Measurements from ENCODE around the gene PLEKHH1. TPM values are rescaled to one million over a fixed set of nuclear protein-coding genes. Genes with fewer than 3 reads are reported as not detected.

Gene PLEKHH1
- total RNA-seq, 1 experiment from 2014 or later: 6.7 TPM

GRCh38 chr14:67505254-67505653, 27.8 kb upstream of the PLEKHH1 start:
- intact Hi-C loops (cut with micrococcal nuclease; ENCODE audit: unreplicated experiment): no loop called here

DNA sequence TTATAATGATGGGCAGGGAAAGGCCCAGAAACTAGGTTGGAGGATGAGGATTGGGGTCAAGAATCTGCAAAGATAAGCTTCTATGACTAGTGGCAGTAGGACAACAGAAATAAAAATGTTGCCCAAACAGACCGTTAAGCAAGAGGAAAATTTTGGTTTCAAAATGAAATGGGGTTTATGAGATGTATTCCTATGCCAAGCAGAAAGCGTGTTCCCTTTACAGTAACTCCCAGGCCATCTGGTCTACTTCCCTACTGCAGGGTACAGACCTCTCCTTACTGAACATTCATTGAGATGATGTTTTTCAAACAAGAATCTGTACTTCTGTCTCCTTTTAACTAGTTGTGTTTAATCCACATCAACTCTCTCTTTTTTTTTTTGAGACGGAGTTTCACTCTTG, 24.1 kb upstream of the PLEKHH1 start:
- in situ Hi-C loops (cut with HindIII; ENCODE audit: low pct_unique_long_range_greater_than_20kb, low sequenced_read_pairs): no loop called here
- Histone ChIP-seq H3K4me1 (ENCODE audit: control insufficient read depth, insufficient read depth, low read length) (peaks cover 10% of the 10 kb centered on the region; the same call in 1 of the 2 replicates), H3K27me3 (ENCODE audit: control insufficient read depth, insufficient read depth, low read length) (no peaks in the 10 kb centered on the region), H3K9me3 (ENCODE audit: control insufficient read depth, insufficient read depth, low read depth, low read length) (no peaks in the 10 kb centered on the region), H3K27ac (ENCODE audit: low read length) (no peak overlapping the region), H3K4me3 (ENCODE audit: low read depth in 2 of 2, low read length in 2 of 2) (no peak overlapping the region), H3K36me3 (ENCODE audit: control insufficient read depth, insufficient read depth, low read length) (no peaks in the 10 kb centered on the region)
- CTCF ChIA-PET: no interaction called here
- DNase-seq (ENCODE audit: low read depth, low spot score): no peak
- intact Hi-C loops (cut with micrococcal nuclease; ENCODE audit: unreplicated experiment): no loop called here
- POLR2A ChIA-PET: no interaction called here
- ATAC-seq: no peak
- TF ChIP-seq TCF7L2 (IDR thresholded peaks at IDR 0.05; ENCODE audit: low read depth, low read length) (no peak), POLR2AphosphoS5 (IDR thresholded peaks at IDR 0.05; ENCODE audit: low read depth, low read length) (no peak), SIN3A (IDR thresholded peaks at IDR 0.05; ENCODE audit: borderline replicate concordance, insufficient read depth, low read depth, low read length) (no peak)
- TF ChIP-seq, protein P1, sequence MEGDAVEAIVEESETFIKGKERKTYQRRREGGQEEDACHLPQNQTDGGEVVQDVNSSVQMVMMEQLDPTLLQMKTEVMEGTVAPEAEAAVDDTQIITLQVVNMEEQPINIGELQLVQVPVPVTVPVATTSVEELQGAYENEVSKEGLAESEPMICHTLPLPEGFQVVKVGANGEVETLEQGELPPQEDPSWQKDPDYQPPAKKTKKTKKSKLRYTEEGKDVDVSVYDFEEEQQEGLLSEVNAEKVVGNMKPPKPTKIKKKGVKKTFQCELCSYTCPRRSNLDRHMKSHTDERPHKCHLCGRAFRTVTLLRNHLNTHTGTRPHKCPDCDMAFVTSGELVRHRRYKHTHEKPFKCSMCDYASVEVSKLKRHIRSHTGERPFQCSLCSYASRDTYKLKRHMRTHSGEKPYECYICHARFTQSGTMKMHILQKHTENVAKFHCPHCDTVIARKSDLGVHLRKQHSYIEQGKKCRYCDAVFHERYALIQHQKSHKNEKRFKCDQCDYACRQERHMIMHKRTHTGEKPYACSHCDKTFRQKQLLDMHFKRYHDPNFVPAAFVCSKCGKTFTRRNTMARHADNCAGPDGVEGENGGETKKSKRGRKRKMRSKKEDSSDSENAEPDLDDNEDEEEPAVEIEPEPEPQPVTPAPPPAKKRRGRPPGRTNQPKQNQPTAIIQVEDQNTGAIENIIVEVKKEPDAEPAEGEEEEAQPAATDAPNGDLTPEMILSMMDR (IDR thresholded peaks at IDR 0.05): no peak
- TF ChIP-seq, protein P2, sequence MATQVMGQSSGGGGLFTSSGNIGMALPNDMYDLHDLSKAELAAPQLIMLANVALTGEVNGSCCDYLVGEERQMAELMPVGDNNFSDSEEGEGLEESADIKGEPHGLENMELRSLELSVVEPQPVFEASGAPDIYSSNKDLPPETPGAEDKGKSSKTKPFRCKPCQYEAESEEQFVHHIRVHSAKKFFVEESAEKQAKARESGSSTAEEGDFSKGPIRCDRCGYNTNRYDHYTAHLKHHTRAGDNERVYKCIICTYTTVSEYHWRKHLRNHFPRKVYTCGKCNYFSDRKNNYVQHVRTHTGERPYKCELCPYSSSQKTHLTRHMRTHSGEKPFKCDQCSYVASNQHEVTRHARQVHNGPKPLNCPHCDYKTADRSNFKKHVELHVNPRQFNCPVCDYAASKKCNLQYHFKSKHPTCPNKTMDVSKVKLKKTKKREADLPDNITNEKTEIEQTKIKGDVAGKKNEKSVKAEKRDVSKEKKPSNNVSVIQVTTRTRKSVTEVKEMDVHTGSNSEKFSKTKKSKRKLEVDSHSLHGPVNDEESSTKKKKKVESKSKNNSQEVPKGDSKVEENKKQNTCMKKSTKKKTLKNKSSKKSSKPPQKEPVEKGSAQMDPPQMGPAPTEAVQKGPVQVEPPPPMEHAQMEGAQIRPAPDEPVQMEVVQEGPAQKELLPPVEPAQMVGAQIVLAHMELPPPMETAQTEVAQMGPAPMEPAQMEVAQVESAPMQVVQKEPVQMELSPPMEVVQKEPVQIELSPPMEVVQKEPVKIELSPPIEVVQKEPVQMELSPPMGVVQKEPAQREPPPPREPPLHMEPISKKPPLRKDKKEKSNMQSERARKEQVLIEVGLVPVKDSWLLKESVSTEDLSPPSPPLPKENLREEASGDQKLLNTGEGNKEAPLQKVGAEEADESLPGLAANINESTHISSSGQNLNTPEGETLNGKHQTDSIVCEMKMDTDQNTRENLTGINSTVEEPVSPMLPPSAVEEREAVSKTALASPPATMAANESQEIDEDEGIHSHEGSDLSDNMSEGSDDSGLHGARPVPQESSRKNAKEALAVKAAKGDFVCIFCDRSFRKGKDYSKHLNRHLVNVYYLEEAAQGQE (IDR thresholded peaks at IDR 0.05; ENCODE audit: insufficient read depth in 1 of 2, low read depth in 2 of 2, low read length in 1 of 2): no peak
- no TSS peak for BruUV-seq (replicated peaks)

More at GRCh38 chr14:67505254-67505653, 27.8 kb upstream of the PLEKHH1 start:
- Histone ChIP-seq H3K4me3 (ENCODE audit: low read depth in 2 of 2, low read length in 2 of 2) (no peak overlapping the region), H3K4me1 (ENCODE audit: control insufficient read depth, insufficient read depth, low read length) (peaks cover 2% of the 10 kb centered on the region; the same call in 1 of the 2 replicates), H3K27me3 (ENCODE audit: control insufficient read depth, insufficient read depth, low read length) (no peaks in the 10 kb centered on the region), H3K9me3 (ENCODE audit: control insufficient read depth, insufficient read depth, low read depth, low read length) (no peaks in the 10 kb centered on the region), H3K27ac (ENCODE audit: low read length) (no peak overlapping the region), H3K36me3 (ENCODE audit: control insufficient read depth, insufficient read depth, low read length) (no peaks in the 10 kb centered on the region)
- CTCF ChIA-PET: no interaction called here
- no peak for ATAC-seq
- TF ChIP-seq SIN3A (IDR thresholded peaks at IDR 0.05; ENCODE audit: borderline replicate concordance, insufficient read depth, low read depth, low read length) (no peak), POLR2AphosphoS5 (IDR thresholded peaks at IDR 0.05; ENCODE audit: low read depth, low read length) (no peak), TCF7L2 (IDR thresholded peaks at IDR 0.05; ENCODE audit: low read depth, low read length) (no peak)
- TF ChIP-seq, protein P2 (IDR thresholded peaks at IDR 0.05; ENCODE audit: insufficient read depth in 1 of 2, low read depth in 2 of 2, low read length in 1 of 2): no peak
- TF ChIP-seq, protein P1 (IDR thresholded peaks at IDR 0.05): no peak
- in situ Hi-C loops (cut with HindIII; ENCODE audit: low pct_unique_long_range_greater_than_20kb, low sequenced_read_pairs): no loop called here
- BruUV-seq (replicated peaks): no TSS peak
- POLR2A ChIA-PET: no interaction called here
- no peak for DNase-seq (ENCODE audit: low read depth, low spot score)

All from Panc1 (cell line).